ENCODE results near the gene SMURF1.

GRCh38 chr7:99189222-99189621 is 45.3 kb upstream of the SMURF1 start:
- no peak for TF ChIP-seq CTCF (IDR thresholded peaks at IDR 0.05)
- TF ChIP-seq POLR2A (IDR thresholded peaks at IDR 0.05), result no peak

Data from esophagus squamous epithelium (tissue), 4 donors.